AG04449 (cell line): Measurements from ENCODE around the gene PLA2G4B.

Experiments
- CTCF ChIA-PET: fragments of 350-600 bp; formaldehyde crosslinking; extraction: SDS; loops from one replicate; lab custom pipeline; 2021; ENCODE audit warnings: antibody characterized with exemption; lab: Yijun Ruan, JAX
- POLR2A ChIA-PET: fragments of 400-600, 350-600 bp; formaldehyde crosslinking; extraction: SDS; loops from one replicate; lab custom pipeline; 2020; ENCODE audit warnings: antibody characterized with exemption, inconsistent platforms; lab: Yijun Ruan, JAX
- DNase-seq: peaks from one replicate; pipeline ENCODE4 v3.0.0-alpha.2; 2010; ENCODE audit warnings: low read depth, low spot score
- H3K4me3 ChIP-seq: 2 replicates; pipeline ENCODE4 v1.5.1; 2011; ENCODE audit warnings: low read depth, mild to moderate bottlenecking, control low read depth, low read length
- CTCF ChIP-seq: IDR thresholded peaks from one replicate; pipeline ENCODE4 v1.5.1; 2011; ENCODE audit warnings: mild to moderate bottlenecking, moderate library complexity, low read length, control low read depth, inconsistent platforms; ENCODE audit not compliant: insufficient read depth; ENCODE audit errors: missing control alignments

PLA2G4B gene

GRCh38 chr15:41832875-41833274, 5.8 kb upstream of the PLA2G4B start:
- ChIA-PET CTCF (interaction anchor here (1.2 to 3.4 kb wide), 2 partner anchors 23 to 71 kb away, joined by 3 to 11 read pairs; no protein-coding TSS in a partner anchor), POLR2A (no interaction called here)
- H3K4me3 ChIP-seq = no peak overlapping the region
- TF ChIP-seq CTCF = no peak
- DNase-seq = no peak

GRCh38 chr15:41834096-41834495, 4.6 kb upstream of the PLA2G4B start:
- POLR2A ChIA-PET = no interaction called here

GRCh38 chr15:41836073-41836472, 2.6 kb upstream of the PLA2G4B start:
- ChIA-PET POLR2A (no interaction called here), CTCF (no interaction called here)
- no peak overlapping the region for H3K4me3 ChIP-seq
- no peak for TF ChIP-seq CTCF
- no peak for DNase-seq

More at GRCh38 chr15:41834096-41834495, 4.6 kb upstream of the PLA2G4B start:
- no peak overlapping the region for H3K4me3 ChIP-seq
- no peak for DNase-seq
- no peak for TF ChIP-seq CTCF
- CTCF ChIA-PET = interaction anchor here (1.2 to 3.4 kb wide), 2 partner anchors 22 to 70 kb away, joined by 3 to 11 read pairs; no protein-coding TSS in a partner anchor

- no peak overlapping the region for H3K4me3 ChIP-seq
- ChIA-PET POLR2A (no interaction called here), CTCF (interaction anchor here (1.8 kb wide), 1 partner anchor 63 kb away, joined by 6 read pairs; the partner anchor contains the start of gene MAPKBP1)
- no peak for TF ChIP-seq CTCF
- no peak for DNase-seq
Observed at GRCh38 chr15:41836713-41837454, 1.8 kb upstream of the PLA2G4B start.

GRCh38 chr15:41839781-41840491, 1.3 kb downstream of the PLA2G4B start:
- H3K4me3 ChIP-seq = no peak overlapping the region
- POLR2A ChIA-PET = no interaction called here
- no peak for DNase-seq
- CTCF ChIA-PET = interaction anchor here (1.1 kb wide), 1 partner anchor 29 kb away, joined by 4 read pairs; no protein-coding TSS in a partner anchor
- no peak for TF ChIP-seq CTCF

- no peak for DNase-seq
- no peak overlapping the region for H3K4me3 ChIP-seq
- POLR2A ChIA-PET = no interaction called here
- CTCF ChIA-PET = interaction anchor here (1.1 kb wide), 1 partner anchor 30 kb away, joined by 4 read pairs; no protein-coding TSS in a partner anchor
- no peak for TF ChIP-seq CTCF
Observed at GRCh38 chr15:41840673-41841072, 2.0 kb downstream of the PLA2G4B start.
